ELR (cell line): ENCODE measurements around the gene LATS1.
"Not testable (repeated sequence)": the region's sequence is repeated elsewhere in the genome, so short reads cannot be mapped to it uniquely, and the experiment has no call there.

Source experiments
- DNase-seq: peaks from one replicate; pipeline ENCODE4 v3.0.0-alpha.2; 2015; ENCODE audit warnings: low read depth

Gene LATS1

GRCh38 chr6:149728499-149729234 is 10.8 kb upstream of the LATS1 start:
- DNase-seq = no peak

GRCh38 chr6:149727793-149728498 is 10.0 kb upstream of the LATS1 start:
- no peak for DNase-seq

GRCh38 chr6:149725785-149726184 is 7.9 kb upstream of the LATS1 start:
- DNase-seq = no peak

GRCh38 chr6:149723771-149724417 is 6.0 kb upstream of the LATS1 start:
- peak; percentile 86 for DNase-seq

- no peak for DNase-seq
Observed at GRCh38 chr6:149723262-149723661, 5.4 kb upstream of the LATS1 start.

GRCh38 chr6:149719531-149719930 is 1.6 kb upstream of the LATS1 start:
- DNase-seq = no peak

- no peak for DNase-seq
Observed at GRCh38 chr6:149717255-149717587, 680 bp downstream of the LATS1 start.

- DNase-seq = peak; percentile 33
Observed at GRCh38 chr6:149716181-149716963, 1.5 kb downstream of the LATS1 start.

GRCh38 chr6:149714442-149714841 is 3.5 kb downstream of the LATS1 start:
- DNase-seq = no peak

GRCh38 chr6:149711711-149712110 is 6.2 kb downstream of the LATS1 start:
- no peak for DNase-seq

GRCh38 chr6:149701714-149702113 is 16.2 kb downstream of the LATS1 start:
- no peak for DNase-seq

- DNase-seq = no peak
Observed at GRCh38 chr6:149699150-149699549, 18.8 kb downstream of the LATS1 start.

GRCh38 chr6:149698175-149698574 is 19.7 kb downstream of the LATS1 start:
- DNase-seq = no peak

- peak; percentile 43 for DNase-seq
Observed at GRCh38 chr6:149696901-149697300, 21.0 kb downstream of the LATS1 start.

GRCh38 chr6:149694921-149695320 is 23.0 kb downstream of the LATS1 start:
- DNase-seq = no peak

GRCh38 chr6:149691201-149691600 is 26.7 kb downstream of the LATS1 start:
- DNase-seq = no peak

GRCh38 chr6:149686230-149686629 is 31.7 kb downstream of the LATS1 start:
- no peak for DNase-seq

GRCh38 chr6:149683256-149683859 is 34.5 kb downstream of the LATS1 start:
- no peak for DNase-seq

GRCh38 chr6:149681845-149682244 is 36.1 kb downstream of the LATS1 start:
- not testable (repeated sequence) for DNase-seq

- DNase-seq = no peak
Observed at GRCh38 chr6:149681209-149681608, 36.7 kb downstream of the LATS1 start.

- DNase-seq = no peak
Observed at GRCh38 chr6:149680503-149680902, 37.4 kb downstream of the LATS1 start.

- DNase-seq = not testable (repeated sequence)
Observed at GRCh38 chr6:149672265-149672664, 45.6 kb downstream of the LATS1 start.
